SHP77 treated with DMSO at 0.1 percent for 48 hours (cell line): ENCODE results near the gene OR2T3.
"Not testable (repeated sequence)": the region's sequence is repeated elsewhere in the genome, so short reads cannot be mapped to it uniquely, and the experiment has no call there.

Experiments
- DNase-seq: peaks from one replicate; lab custom pipeline; 2025; lab: John Stamatoyannopoulos, UW

The OR2T3 gene

GRCh38 chr1:248471154-248471553, 2.0 kb upstream of the OR2T3 start:
- no peak for DNase-seq

- not testable (repeated sequence) for DNase-seq
Measured at GRCh38 chr1:248472111-248472510, 1.0 kb upstream of the OR2T3 start.

DNA sequence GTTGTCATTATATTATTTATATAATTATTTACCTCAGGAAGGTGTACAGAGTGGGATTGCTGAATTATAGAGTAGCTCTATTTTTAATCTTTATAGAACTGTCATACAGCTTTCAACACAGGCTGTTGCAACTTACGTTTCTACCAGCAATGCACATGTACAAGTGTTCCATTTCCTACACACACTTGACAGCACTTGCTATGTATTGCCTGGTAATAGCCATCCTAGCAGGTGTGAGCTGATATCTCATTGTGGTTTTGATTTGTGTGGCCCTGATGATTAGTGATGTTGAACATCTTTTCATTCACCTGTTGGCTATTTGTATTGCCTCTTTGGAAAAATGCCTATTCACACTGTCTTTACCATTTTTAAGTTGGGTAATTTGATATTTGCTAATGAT, 2.5 kb downstream of the OR2T3 start:
- DNase-seq = not testable (repeated sequence)

DNA sequence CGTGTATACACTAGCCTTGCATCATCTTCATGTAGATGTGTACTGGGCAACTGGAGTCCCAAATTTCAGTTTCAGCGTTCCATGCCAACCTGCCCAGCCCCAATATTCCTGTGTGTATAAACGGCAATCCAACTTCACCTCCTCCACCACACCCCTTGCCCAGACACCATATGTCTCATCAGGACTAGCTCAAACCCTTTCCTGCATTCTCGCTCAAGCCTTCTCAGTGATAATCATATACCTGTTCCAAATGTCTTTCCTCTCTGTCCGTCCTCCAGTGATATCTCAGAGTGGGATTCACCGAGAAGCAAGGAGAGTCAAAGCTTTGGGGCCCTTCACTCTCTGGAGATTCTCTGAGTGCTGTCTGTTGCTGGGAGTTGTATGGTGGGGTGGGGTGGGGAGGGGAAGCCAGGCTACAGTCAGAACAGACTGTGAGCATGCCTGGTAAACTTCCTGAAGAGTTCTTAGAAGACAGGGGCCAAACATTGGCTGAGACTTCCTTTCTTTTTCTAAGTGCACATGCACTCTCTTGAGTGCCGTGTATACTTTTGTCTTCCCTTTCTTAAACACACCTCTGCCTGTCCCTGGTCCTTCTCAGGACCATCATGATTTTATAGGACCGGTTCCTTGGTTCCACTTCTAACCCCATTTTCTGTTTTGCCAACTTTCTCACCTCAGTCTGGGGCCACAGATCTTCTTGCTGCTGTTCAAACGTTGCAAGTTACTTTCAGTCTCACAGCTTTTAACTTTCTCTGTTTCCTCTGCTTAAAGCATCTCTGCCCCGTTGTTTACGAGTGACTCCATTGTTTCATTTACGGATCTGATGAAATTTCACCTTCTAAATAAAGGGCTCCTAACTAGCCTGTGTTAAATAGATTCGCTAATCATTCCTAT, 8.8 kb downstream of the OR2T3 start:
- DNase-seq = not testable (repeated sequence)

GRCh38 chr1:248488289-248488688, 15.1 kb downstream of the OR2T3 start, which contains the start of gene OR2T5:
TSS of gene OR2T5 (plus strand) at chr1:248488589. CDS start at chr1:248488589, 0 bp downstream.
- not testable (repeated sequence) for DNase-seq

DNA sequence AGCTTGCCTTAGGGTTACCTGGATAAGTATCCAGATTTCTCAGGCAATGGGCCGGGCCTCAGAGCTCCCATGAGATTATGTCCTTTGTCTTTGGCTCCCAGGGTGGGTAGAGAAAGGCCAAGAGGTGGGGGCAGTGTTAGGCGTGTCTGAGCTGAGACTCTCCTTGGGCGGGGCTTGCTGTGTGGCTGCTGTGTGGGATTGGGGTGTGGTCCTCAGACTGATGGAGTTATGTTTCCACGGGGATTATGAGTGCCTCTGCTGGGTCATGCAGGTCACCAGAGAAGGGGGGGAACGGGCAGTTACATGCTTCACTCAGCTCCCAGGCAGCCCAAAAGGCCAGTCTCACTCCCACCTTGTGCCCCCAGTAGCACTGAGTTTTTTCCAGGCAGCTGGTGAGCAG, 23.5 kb downstream of the OR2T3 start:
- not testable (repeated sequence) for DNase-seq

DNA sequence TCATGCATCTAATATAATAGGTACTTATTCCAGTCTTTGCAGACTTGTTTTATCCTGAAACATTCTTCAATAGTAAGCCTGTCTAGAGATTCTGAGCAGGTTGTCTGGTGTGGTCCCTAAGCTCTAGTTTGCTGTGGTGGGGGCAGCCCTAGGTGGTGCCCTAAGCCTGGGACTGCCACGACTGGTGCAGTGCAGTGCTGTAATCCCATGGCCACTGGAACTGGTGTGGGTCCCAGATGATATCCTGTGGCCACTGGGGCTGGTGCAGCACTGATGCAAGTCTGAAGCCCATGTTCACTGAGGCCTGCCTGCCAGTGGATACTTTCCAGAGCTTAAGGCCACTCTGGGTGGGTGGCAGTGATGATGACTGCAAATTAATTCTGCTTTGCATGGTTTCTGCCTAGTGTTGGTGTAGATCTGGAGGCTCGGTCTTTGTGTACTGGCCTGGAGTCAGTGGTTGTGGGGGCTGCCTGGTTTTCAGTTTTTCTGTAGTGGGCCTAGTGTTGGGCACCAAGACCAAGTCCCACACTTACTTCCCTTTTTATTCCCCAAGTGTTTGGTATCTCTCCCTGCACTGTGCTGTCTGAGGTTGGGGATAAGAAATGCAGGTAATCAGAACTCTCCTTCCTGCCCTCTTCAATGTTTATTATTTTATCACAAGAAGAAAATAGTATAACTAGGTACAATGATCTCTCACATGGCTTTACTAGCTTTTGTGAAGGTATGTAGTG, 27.3 kb downstream of the OR2T3 start:
- not testable (repeated sequence) for DNase-seq

- DNase-seq = not testable (repeated sequence)
Measured at GRCh38 chr1:248507773-248508172, 34.6 kb downstream of the OR2T3 start, which contains the start of gene OR2G6. TSS of gene OR2G6 (plus strand) at chr1:248508073. CDS start at chr1:248521647, 13,574 bp downstream.

- not testable (repeated sequence) for DNase-seq
Measured at GRCh38 chr1:248510217-248510616, 37.1 kb downstream of the OR2T3 start.

GRCh38 chr1:248521856-248522255, 48.7 kb downstream of the OR2T3 start:
- DNase-seq = no peak
